GM23338 (cell line): ENCODE results near the gene GPC6. TPM values are rescaled to one million over a fixed set of nuclear protein-coding genes. Genes with fewer than 3 reads are reported as not detected.

Source experiments
- ATAC-seq: fragments of 200-7000 bp; cut with Tn5 transposase; 3 replicates; pipeline ENCODE4 v1.9.1; 2020
- DNase-seq: peaks from one replicate; pipeline ENCODE4 v3.0.0-alpha.2; 2015; ENCODE audit warnings: low spot score
- H2AFZ ChIP-seq: fragments of 200-600 bp; sonication (generic); 2 replicates; pipeline ENCODE4 v1.8.0; 2016; ENCODE audit warnings: antibody characterized with exemption, mild to moderate bottlenecking, moderate library complexity
- H3F3A ChIP-seq: fragments of 200-600 bp; sonication (generic); replicated peaks from 2 replicates; pipeline ENCODE4 v1.8.0; 2017; ENCODE audit warnings: antibody characterized with exemption, mixed run types, low read depth
- H3K27ac ChIP-seq: fragments of 200-600 bp; sonication (generic); 2 replicates; pipeline ENCODE4 v1.6.1; 2016; ENCODE audit warnings: low read depth
- H3K27me3 ChIP-seq: fragments of 200-600 bp; sonication (generic); 2 replicates; pipeline ENCODE4 v1.8.0; 2016; ENCODE audit warnings: mild to moderate bottlenecking, mixed run types, moderate library complexity; ENCODE audit not compliant: insufficient read depth
- H3K36me3 ChIP-seq: fragments of 200-600 bp; sonication (generic); 2 replicates; pipeline ENCODE4 v1.8.0; 2016; ENCODE audit warnings: mild to moderate bottlenecking; ENCODE audit not compliant: insufficient read depth
- H3K4me1 ChIP-seq: fragments of 200-600 bp; sonication (generic); 2 replicates; pipeline ENCODE4 v1.8.0; 2016; ENCODE audit warnings: mild to moderate bottlenecking, moderate library complexity; ENCODE audit not compliant: insufficient read depth
- H3K4me2 ChIP-seq: fragments of 200-600 bp; sonication (generic); 2 replicates; pipeline ENCODE4 v1.7.1; 2017; ENCODE audit warnings: mixed run types
- H3K4me3 ChIP-seq: fragments of 200-600 bp; sonication (generic); 2 replicates; pipeline ENCODE4 v1.6.1; 2016; ENCODE audit warnings: mixed run types
- H3K79me2 ChIP-seq: fragments of 200-600 bp; sonication (generic); replicated peaks from 2 replicates; pipeline ENCODE4 v1.8.0; 2017; ENCODE audit warnings: mild to moderate bottlenecking; ENCODE audit not compliant: insufficient read depth
- H3K9me2 ChIP-seq: fragments of 200-600 bp; sonication (generic); 2 replicates; pipeline ENCODE4 v1.8.0; 2017; ENCODE audit not compliant: insufficient read depth
- H4K20me1 ChIP-seq: fragments of 200-600 bp; sonication (generic); replicated peaks from 2 replicates; pipeline ENCODE4 v1.8.0; 2017; ENCODE audit warnings: mild to moderate bottlenecking; ENCODE audit not compliant: insufficient read depth
- H3K27ac Mint-ChIP-seq: 2 replicates; pipeline ENCODE4 v1.8.0; 2020; ENCODE audit warnings: inconsistent platforms, mild to moderate bottlenecking, moderate library complexity, mixed read lengths
- H3K27me3 Mint-ChIP-seq: 3 replicates; pipeline ENCODE4 v1.8.0; 2022; ENCODE audit warnings: low read depth, mild to moderate bottlenecking, moderate library complexity, mixed read lengths, inconsistent platforms; ENCODE audit not compliant: insufficient read depth, poor library complexity
- H3K36me3 Mint-ChIP-seq: 3 replicates; pipeline ENCODE4 v1.8.0; 2021; ENCODE audit warnings: low read depth, mild to moderate bottlenecking, inconsistent platforms, moderate library complexity, mixed read lengths
- H3K4me1 Mint-ChIP-seq: 3 replicates; pipeline ENCODE4 v1.8.0; 2020; ENCODE audit warnings: mild to moderate bottlenecking, inconsistent platforms, mixed read lengths
- H3K4me3 Mint-ChIP-seq: 3 replicates; pipeline ENCODE4 v1.8.0; 2021; ENCODE audit warnings: moderate library complexity, mild to moderate bottlenecking, inconsistent platforms, mixed read lengths
- H3K9me3 Mint-ChIP-seq: 3 replicates; pipeline ENCODE4 v1.8.0; 2020; ENCODE audit warnings: moderate library complexity, mild to moderate bottlenecking, inconsistent platforms, mixed read lengths
- CREB1 ChIP-seq: fragments of 250-450 bp; sonication (Bioruptor Pico); IDR thresholded peaks from 2 replicates; pipeline ENCODE4 v1.5.0; 2020; ENCODE audit warnings: low read depth, mild to moderate bottlenecking, moderate library complexity
- EZH2 ChIP-seq: fragments of 200-600 bp; sonication (generic); IDR thresholded peaks from one replicate; pipeline ENCODE4 v1.8.0; 2017; ENCODE audit warnings: antibody characterized with exemption, mild to moderate bottlenecking, low read depth; ENCODE audit not compliant: unreplicated experiment
- EZH2phosphoT487 ChIP-seq: fragments of 200-600 bp; sonication (generic); IDR thresholded peaks from one replicate; pipeline ENCODE4 v1.8.1; 2018; ENCODE audit warnings: antibody characterized with exemption; ENCODE audit not compliant: unreplicated experiment
- JUNB ChIP-seq: IDR thresholded peaks from one replicate; pipeline ENCODE4 v1.6.1; 2016; ENCODE audit warnings: antibody characterized with exemption; ENCODE audit not compliant: unreplicated experiment
- NANOG ChIP-seq: IDR thresholded peaks from 2 replicates; pipeline ENCODE4 v1.6.1; 2016; ENCODE audit warnings: antibody characterized with exemption, borderline replicate concordance
- POLR2AphosphoS5 ChIP-seq: IDR thresholded peaks from 2 replicates; pipeline ENCODE4 v1.6.1; 2016; ENCODE audit warnings: antibody characterized with exemption, low read depth
- STAT1 ChIP-seq: IDR thresholded peaks from one replicate; pipeline ENCODE4 v1.6.1; 2016; ENCODE audit warnings: antibody characterized with exemption; ENCODE audit not compliant: unreplicated experiment
- ZNF114 ChIP-seq: fragments of 250-450 bp; sonication (Bioruptor Pico); IDR thresholded peaks from 2 replicates; pipeline ENCODE4 v1.5.0; 2020; ENCODE audit warnings: mild to moderate bottlenecking, moderate library complexity
- ZNF331 ChIP-seq: fragments of 250-450 bp; sonication (Bioruptor Pico); IDR thresholded peaks from 2 replicates; pipeline ENCODE4 v1.5.0; 2020; ENCODE audit warnings: low read depth, mild to moderate bottlenecking, moderate library complexity
- polyA plus RNA-seq: library from polyadenylated mRNA; unstranded; fragments of >200 nt; fragmentation: Nextera tagmentation; extraction: Ambion mirVana; gene quantifications from 2 replicates; pipeline ENCODE4 v1.2.1, GENCODE V29; 2016
- total RNA-seq: library from RNA; depleted of rRNA; stranded (reverse); fragments of >200 nt; shearing (Covaris generic); gene quantifications from 2 replicates; pipeline ENCODE4 v1.2.3, GENCODE V29; 2014
- TF ChIP-seq, protein P1 (sequence below): IDR thresholded peaks from 2 replicates; pipeline ENCODE4 v1.6.1; 2016; ENCODE audit warnings: antibody characterized with exemption
- TF ChIP-seq, protein P2 (sequence below), 2 experiments: fragments of 200-600 bp in 1 of 2; sonication (generic) in 1 of 2; conservative IDR thresholded peaks; 2 replicates each; pipeline versions ENCODE4 v1.5.1 to v1.6.1; 2016 to 2017; ENCODE audit warnings: antibody characterized with exemption in 2 of 2, low read depth in 2 of 2, mild to moderate bottlenecking in 2 of 2, moderate library complexity in 1 of 2
- TF ChIP-seq, protein P3 (sequence below): IDR thresholded peaks from one replicate; pipeline ENCODE4 v1.6.1; 2018; ENCODE audit warnings: antibody characterized with exemption; ENCODE audit not compliant: unreplicated experiment
- TF ChIP-seq, protein P4 (sequence below): fragments of 250-450 bp; sonication (Bioruptor Pico); IDR thresholded peaks from 2 replicates; pipeline ENCODE4 v1.5.0; 2020; ENCODE audit warnings: mild to moderate bottlenecking, moderate library complexity

The GPC6 gene
- total and polyA plus RNA-seq, 2 experiments from 2014 or later, result 6.4 to 28.6 TPM

DNA sequence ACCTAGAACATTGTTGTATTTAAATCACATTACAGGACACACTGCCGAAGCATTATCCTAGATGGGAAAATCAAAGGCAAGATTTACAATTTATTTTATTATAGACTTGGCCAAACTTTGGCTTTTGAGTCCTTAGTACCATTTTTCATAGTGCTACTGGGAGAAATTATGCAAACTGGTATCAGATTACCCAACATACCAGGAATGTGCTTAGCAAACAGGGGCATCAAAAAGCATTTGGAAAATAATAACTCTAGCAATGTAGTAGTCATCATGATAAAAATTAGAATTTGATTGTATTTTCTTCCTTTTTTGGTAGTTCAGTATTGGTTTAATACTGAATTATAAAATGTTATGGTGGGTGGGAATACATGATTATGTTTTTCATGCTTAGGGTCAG lies 34.0 kb downstream of the GPC6 start:
- Histone ChIP-seq H2AFZ (no peak overlapping the region), H3K27ac (no peak overlapping the region), H4K20me1 (no peaks in the 10 kb centered on the region), H3K4me3 (no peak overlapping the region), H3K79me2 (peaks cover 64% of the 10 kb centered on the region), H3K36me3 (no peaks in the 10 kb centered on the region), H3K27me3 (no peaks in the 10 kb centered on the region), H3K9me2 (no peaks in the 10 kb centered on the region), H3K4me2 (no peak overlapping the region), H3F3A (no peaks in the 10 kb centered on the region), H3K4me1 (peaks cover 16% of the 10 kb centered on the region; the same call in 1 of the 2 replicates)
- no peak overlapping the region for H3K27ac Mint-ChIP-seq
- TF ChIP-seq STAT1 (no peak), CREB1 (no peak), EZH2 (no peak), ZNF114 (CRISPR knock-in tag) (no peak), EZH2phosphoT487 (no peak), NANOG (no peak), ZNF331 (CRISPR knock-in tag) (no peak), JUNB (no peak), POLR2AphosphoS5 (no peak)
- TF ChIP-seq, protein P1, sequence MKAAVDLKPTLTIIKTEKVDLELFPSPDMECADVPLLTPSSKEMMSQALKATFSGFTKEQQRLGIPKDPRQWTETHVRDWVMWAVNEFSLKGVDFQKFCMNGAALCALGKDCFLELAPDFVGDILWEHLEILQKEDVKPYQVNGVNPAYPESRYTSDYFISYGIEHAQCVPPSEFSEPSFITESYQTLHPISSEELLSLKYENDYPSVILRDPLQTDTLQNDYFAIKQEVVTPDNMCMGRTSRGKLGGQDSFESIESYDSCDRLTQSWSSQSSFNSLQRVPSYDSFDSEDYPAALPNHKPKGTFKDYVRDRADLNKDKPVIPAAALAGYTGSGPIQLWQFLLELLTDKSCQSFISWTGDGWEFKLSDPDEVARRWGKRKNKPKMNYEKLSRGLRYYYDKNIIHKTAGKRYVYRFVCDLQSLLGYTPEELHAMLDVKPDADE, result no peak
- TF ChIP-seq, protein P2, sequence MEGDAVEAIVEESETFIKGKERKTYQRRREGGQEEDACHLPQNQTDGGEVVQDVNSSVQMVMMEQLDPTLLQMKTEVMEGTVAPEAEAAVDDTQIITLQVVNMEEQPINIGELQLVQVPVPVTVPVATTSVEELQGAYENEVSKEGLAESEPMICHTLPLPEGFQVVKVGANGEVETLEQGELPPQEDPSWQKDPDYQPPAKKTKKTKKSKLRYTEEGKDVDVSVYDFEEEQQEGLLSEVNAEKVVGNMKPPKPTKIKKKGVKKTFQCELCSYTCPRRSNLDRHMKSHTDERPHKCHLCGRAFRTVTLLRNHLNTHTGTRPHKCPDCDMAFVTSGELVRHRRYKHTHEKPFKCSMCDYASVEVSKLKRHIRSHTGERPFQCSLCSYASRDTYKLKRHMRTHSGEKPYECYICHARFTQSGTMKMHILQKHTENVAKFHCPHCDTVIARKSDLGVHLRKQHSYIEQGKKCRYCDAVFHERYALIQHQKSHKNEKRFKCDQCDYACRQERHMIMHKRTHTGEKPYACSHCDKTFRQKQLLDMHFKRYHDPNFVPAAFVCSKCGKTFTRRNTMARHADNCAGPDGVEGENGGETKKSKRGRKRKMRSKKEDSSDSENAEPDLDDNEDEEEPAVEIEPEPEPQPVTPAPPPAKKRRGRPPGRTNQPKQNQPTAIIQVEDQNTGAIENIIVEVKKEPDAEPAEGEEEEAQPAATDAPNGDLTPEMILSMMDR (conservative IDR thresholded peaks at IDR 0.05; ENCODE audit: low read depth in 2 of 2), result no peak
- TF ChIP-seq, protein P3, sequence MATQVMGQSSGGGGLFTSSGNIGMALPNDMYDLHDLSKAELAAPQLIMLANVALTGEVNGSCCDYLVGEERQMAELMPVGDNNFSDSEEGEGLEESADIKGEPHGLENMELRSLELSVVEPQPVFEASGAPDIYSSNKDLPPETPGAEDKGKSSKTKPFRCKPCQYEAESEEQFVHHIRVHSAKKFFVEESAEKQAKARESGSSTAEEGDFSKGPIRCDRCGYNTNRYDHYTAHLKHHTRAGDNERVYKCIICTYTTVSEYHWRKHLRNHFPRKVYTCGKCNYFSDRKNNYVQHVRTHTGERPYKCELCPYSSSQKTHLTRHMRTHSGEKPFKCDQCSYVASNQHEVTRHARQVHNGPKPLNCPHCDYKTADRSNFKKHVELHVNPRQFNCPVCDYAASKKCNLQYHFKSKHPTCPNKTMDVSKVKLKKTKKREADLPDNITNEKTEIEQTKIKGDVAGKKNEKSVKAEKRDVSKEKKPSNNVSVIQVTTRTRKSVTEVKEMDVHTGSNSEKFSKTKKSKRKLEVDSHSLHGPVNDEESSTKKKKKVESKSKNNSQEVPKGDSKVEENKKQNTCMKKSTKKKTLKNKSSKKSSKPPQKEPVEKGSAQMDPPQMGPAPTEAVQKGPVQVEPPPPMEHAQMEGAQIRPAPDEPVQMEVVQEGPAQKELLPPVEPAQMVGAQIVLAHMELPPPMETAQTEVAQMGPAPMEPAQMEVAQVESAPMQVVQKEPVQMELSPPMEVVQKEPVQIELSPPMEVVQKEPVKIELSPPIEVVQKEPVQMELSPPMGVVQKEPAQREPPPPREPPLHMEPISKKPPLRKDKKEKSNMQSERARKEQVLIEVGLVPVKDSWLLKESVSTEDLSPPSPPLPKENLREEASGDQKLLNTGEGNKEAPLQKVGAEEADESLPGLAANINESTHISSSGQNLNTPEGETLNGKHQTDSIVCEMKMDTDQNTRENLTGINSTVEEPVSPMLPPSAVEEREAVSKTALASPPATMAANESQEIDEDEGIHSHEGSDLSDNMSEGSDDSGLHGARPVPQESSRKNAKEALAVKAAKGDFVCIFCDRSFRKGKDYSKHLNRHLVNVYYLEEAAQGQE, result no peak
- TF ChIP-seq, protein P4, sequence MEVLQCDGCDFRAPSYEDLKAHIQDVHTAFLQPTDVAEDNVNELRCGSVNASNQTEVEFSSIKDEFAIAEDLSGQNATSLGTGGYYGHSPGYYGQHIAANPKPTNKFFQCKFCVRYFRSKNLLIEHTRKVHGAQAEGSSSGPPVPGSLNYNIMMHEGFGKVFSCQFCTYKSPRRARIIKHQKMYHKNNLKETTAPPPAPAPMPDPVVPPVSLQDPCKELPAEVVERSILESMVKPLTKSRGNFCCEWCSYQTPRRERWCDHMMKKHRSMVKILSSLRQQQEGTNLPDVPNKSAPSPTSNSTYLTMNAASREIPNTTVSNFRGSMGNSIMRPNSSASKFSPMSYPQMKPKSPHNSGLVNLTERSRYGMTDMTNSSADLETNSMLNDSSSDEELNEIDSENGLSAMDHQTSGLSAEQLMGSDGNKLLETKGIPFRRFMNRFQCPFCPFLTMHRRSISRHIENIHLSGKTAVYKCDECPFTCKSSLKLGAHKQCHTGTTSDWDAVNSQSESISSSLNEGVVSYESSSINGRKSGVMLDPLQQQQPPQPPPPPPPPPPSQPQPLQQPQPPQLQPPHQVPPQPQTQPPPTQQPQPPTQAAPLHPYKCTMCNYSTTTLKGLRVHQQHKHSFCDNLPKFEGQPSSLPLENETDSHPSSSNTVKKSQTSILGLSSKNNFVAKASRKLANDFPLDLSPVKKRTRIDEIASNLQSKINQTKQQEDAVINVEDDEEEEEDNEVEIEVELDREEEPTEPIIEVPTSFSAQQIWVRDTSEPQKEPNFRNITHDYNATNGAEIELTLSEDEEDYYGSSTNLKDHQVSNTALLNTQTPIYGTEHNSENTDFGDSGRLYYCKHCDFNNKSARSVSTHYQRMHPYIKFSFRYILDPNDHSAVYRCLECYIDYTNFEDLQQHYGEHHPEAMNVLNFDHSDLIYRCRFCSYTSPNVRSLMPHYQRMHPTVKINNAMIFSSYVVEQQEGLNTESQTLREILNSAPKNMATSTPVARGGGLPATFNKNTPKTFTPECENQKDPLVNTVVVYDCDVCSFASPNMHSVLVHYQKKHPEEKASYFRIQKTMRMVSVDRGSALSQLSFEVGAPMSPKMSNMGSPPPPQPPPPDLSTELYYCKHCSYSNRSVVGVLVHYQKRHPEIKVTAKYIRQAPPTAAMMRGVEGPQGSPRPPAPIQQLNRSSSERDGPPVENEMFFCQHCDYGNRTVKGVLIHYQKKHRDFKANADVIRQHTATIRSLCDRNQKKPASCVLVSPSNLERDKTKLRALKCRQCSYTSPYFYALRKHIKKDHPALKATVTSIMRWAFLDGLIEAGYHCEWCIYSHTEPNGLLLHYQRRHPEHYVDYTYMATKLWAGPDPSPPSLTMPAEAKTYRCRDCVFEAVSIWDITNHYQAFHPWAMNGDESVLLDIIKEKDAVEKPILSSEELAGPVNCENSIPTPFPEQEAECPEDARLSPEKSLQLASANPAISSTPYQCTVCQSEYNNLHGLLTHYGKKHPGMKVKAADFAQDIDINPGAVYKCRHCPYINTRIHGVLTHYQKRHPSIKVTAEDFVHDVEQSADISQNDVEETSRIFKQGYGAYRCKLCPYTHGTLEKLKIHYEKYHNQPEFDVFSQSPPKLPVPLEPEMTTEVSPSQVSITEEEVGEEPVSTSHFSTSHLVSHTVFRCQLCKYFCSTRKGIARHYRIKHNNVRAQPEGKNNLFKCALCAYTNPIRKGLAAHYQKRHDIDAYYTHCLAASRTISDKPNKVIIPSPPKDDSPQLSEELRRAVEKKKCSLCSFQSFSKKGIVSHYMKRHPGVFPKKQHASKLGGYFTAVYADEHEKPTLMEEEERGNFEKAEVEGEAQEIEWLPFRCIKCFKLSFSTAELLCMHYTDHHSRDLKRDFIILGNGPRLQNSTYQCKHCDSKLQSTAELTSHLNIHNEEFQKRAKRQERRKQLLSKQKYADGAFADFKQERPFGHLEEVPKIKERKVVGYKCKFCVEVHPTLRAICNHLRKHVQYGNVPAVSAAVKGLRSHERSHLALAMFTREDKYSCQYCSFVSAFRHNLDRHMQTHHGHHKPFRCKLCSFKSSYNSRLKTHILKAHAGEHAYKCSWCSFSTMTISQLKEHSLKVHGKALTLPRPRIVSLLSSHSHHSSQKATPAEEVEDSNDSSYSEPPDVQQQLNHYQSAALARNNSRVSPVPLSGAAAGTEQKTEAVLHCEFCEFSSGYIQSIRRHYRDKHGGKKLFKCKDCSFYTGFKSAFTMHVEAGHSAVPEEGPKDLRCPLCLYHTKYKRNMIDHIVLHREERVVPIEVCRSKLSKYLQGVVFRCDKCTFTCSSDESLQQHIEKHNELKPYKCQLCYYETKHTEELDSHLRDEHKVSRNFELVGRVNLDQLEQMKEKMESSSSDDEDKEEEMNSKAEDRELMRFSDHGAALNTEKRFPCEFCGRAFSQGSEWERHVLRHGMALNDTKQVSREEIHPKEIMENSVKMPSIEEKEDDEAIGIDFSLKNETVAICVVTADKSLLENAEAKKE (CRISPR knock-in tag), result no peak
- H3K27me3 Mint-ChIP-seq, result no peaks in the 10 kb centered on the region
- H3K9me3 Mint-ChIP-seq, result no peaks in the 10 kb centered on the region
- no peaks in the 10 kb centered on the region; the same call in 2 of the 3 replicates for H3K36me3 Mint-ChIP-seq
- H3K4me1 Mint-ChIP-seq, result peaks cover 27% of the 10 kb centered on the region
- no peak overlapping the region for H3K4me3 Mint-ChIP-seq
- DNase-seq (no peak), ATAC-seq (no peak)
